Body of pancreas (tissue), 4 donors: ENCODE measurements around the gene ASCC1. TPM values are rescaled to one million over a fixed set of nuclear protein-coding genes. Genes with fewer than 3 reads are reported as not detected.

Experiments used
- ATAC-seq: fragments of 150-250 bp; one replicate; pipeline ENCODE4 v1.9.1; 2016
- DNase-seq, 4 donors: peaks; one replicate each; pipeline ENCODE4 v3.0.0-alpha.2; 2019
- H3K27ac ChIP-seq, 4 donors: fragments of 200-600 bp; sonication (generic); 1 replicate in 3 of 4; 2 replicates in 1 of 4; pipeline versions ENCODE4 v1.5.1 to v1.6.1; 2016 to 2019; ENCODE audit warnings: mild to moderate bottlenecking in 1 of 4, mixed read lengths in 1 of 4, moderate library complexity in 1 of 4
- H3K27me3 ChIP-seq, 2 donors: fragments of 200-600 bp; sonication (generic); one replicate each; pipeline ENCODE4 v1.6.0; 2016; ENCODE audit warnings: mild to moderate bottlenecking in 1 of 2
- H3K36me3 ChIP-seq, 2 donors: fragments of 200-600 bp; sonication (generic); replicated peaks in 1 of 2; 2 replicates each; pipeline ENCODE4 v1.5.1; 2016; ENCODE audit warnings: low read depth in 2 of 2; ENCODE audit not compliant: insufficient read depth in 1 of 2
- H3K4me1 ChIP-seq: fragments of 200-600 bp; sonication (generic); one replicate; pipeline ENCODE4 v1.6.0; 2016
- H3K4me3 ChIP-seq, 2 donors: fragments of 200-600 bp; sonication (generic); 1 replicate in 1 of 2; 2 replicates in 1 of 2; pipeline ENCODE4 v1.5.1; 2016 to 2019
- H3K9me3 ChIP-seq, 3 donors: fragments of 200-600 bp; sonication (generic); 1 replicate in 2 of 3; 2 replicates in 1 of 3; pipeline ENCODE4 v1.5.1; 2016
- CTCF ChIP-seq, 7 experiments: fragments of 450-650 bp in 4 of 7; fragments of 200-600 bp in 3 of 7; sonication (generic) in 3 of 7; IDR thresholded peaks; one replicate each; pipeline ENCODE4 v1.5.1; 2016 to 2019; ENCODE audit warnings: antibody characterized with exemption in 7 of 7
- POLR2A ChIP-seq, 3 donors: fragments of 450-650 bp; IDR thresholded peaks; one replicate each; pipeline ENCODE4 v1.6.1; 2016; ENCODE audit warnings: antibody characterized with exemption in 3 of 3, mild to moderate bottlenecking in 2 of 3
- WGBS, 2 donors: methylation state at CpG; one replicate each; pipeline ENCODE4 v1.1.5; 2017; 5-methylcytosine and 5-hydroxymethylcytosine counted together
- intact Hi-C: fragments of 100-400 bp; cut with DNase I; formaldehyde crosslinking; loops from one replicate; pipeline ENCODE4 v1.15.1; 2023
- total RNA-seq, 2 donors: library from RNA; depleted of rRNA; stranded (reverse); fragments of >200 nt; gene quantifications; one replicate each; pipeline ENCODE4 v1.1.0, GENCODE V29; 2016

The ASCC1 gene
- total RNA-seq, 2 donors from 2014 or later, result 16.1 to 17.1 TPM

DNA sequence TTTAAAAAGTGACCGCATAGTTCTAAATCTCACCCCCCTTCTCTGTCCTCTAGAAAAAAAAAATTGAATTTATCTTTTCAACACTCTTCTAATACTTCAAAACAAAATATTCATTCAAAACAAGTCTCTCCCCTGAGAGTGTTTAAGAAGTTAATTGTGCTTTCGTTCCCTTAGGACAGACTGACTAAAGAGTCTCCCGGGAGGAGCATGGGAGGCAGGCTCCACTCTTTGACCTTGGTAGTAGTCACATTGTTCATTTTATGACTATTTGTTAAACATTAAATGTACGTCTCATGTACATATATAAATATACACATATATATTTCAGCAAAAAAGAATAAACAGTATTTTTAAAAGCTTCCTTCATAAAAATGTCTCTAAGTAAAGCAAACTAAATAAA, 92.5 kb downstream of the ASCC1 start:
- ATAC-seq, result no peak
- no peak overlapping the region for H3K4me3 ChIP-seq
- intact Hi-C loops, result no loop called here
- H3K4me1 ChIP-seq, result no peaks in the 10 kb centered on the region
- H3K27ac ChIP-seq, result no peak overlapping the region
- H3K9me3 ChIP-seq, result no peaks in the 10 kb centered on the region
- H3K36me3 ChIP-seq, result no peaks in the 10 kb centered on the region
- WGBS, 2 donors, result 83% methylated on average over 4 of the region's 4 CpGs
- TF ChIP-seq POLR2A (IDR thresholded peaks at IDR 0.05) (no peak), CTCF (IDR thresholded peaks at IDR 0.05) (no peak)
- H3K27me3 ChIP-seq, result no peaks in the 10 kb centered on the region
- no peak for DNase-seq

DNA sequence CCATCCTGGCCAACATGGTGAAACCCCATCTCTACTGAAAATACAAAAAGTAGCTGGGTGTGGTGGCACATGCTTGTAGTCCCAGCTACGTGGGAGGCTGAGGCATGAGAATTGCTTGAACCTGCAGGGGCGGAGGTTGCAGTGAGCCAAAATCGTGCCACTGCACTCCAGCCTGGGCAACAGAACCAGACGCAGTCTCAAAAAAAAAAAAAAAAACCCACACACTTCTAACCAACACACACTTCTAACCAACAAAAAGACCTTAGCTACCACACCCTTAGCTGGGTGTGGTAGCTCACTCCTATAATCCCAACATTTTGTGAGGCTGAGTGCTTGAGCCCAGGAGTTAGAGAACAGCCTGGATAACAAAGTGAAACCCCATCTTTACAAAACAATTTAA, 93.9 kb downstream of the ASCC1 start:
- no peaks in the 10 kb centered on the region for H3K36me3 ChIP-seq
- H3K27me3 ChIP-seq, result no peaks in the 10 kb centered on the region
- H3K9me3 ChIP-seq, result no peaks in the 10 kb centered on the region
- intact Hi-C loops, result no loop called here
- H3K27ac ChIP-seq, result no peak overlapping the region
- no peak for TF ChIP-seq CTCF (IDR thresholded peaks at IDR 0.05)
- no peak for TF ChIP-seq POLR2A (IDR thresholded peaks at IDR 0.05)
- ATAC-seq, result no peak
- H3K4me3 ChIP-seq, result no peak overlapping the region
- H3K4me1 ChIP-seq, result no peaks in the 10 kb centered on the region
- no peak for DNase-seq
- WGBS, 2 donors, result 80 to 96% methylated on average over 1 to 4 of the region's 4 CpGs

- Histone ChIP-seq H3K9me3 (no peaks in the 10 kb centered on the region), H3K27me3 (no peaks in the 10 kb centered on the region), H3K36me3 (no peaks in the 10 kb centered on the region), H3K4me1 (no peaks in the 10 kb centered on the region), H3K4me3 (no peak overlapping the region), H3K27ac (no peak overlapping the region)
- ATAC-seq (no peak), DNase-seq (no peak)
- intact Hi-C loops, result no loop called here
- TF ChIP-seq POLR2A (IDR thresholded peaks at IDR 0.05), result no peak
- TF ChIP-seq CTCF (IDR thresholded peaks at IDR 0.05), result no peak
- WGBS, 2 donors, result 100% methylated on average over 1 of the region's 1 CpG
Measured at GRCh38 chr10:72121389-72121788, 94.7 kb downstream of the ASCC1 start.

GRCh38 chr10:72116372-72116771, 99.7 kb downstream of the ASCC1 start:
- no peak for ATAC-seq
- H3K4me1 ChIP-seq, result no peaks in the 10 kb centered on the region
- no peaks in the 10 kb centered on the region for H3K27me3 ChIP-seq
- TF ChIP-seq POLR2A (IDR thresholded peaks at IDR 0.05) (no peak), CTCF (IDR thresholded peaks at IDR 0.05) (no peak)
- DNase-seq, result no peak
- H3K27ac ChIP-seq, result no peak overlapping the region
- intact Hi-C loops, result no loop called here
- no peaks in the 10 kb centered on the region for H3K9me3 ChIP-seq
- H3K4me3 ChIP-seq, result no peak overlapping the region
- 88 to 100% methylated on average over 2 of the region's 2 CpGs for WGBS, 2 donors
- H3K36me3 ChIP-seq, result no peaks in the 10 kb centered on the region

GRCh38 chr10:72114706-72115450, 101.2 kb downstream of the ASCC1 start:
- Histone ChIP-seq H3K4me3 (no peak overlapping the region), H3K27ac (no peak overlapping the region), H3K4me1 (no peaks in the 10 kb centered on the region), H3K27me3 (no peaks in the 10 kb centered on the region), H3K9me3 (no peaks in the 10 kb centered on the region), H3K36me3 (no peaks in the 10 kb centered on the region)
- TF ChIP-seq CTCF (IDR thresholded peaks at IDR 0.05) (no peak), POLR2A (IDR thresholded peaks at IDR 0.05) (no peak)
- DNase-seq (no peak), ATAC-seq (no peak)
- intact Hi-C loops, result no loop called here
- WGBS, 2 donors, result 77 to 88% methylated on average over 2 of the region's 2 CpGs
